ENCODE data around the gene OR10H3. TPM values are rescaled to one million over a fixed set of nuclear protein-coding genes. Genes with fewer than 3 reads are reported as not detected.

Gene OR10H3, protein sequence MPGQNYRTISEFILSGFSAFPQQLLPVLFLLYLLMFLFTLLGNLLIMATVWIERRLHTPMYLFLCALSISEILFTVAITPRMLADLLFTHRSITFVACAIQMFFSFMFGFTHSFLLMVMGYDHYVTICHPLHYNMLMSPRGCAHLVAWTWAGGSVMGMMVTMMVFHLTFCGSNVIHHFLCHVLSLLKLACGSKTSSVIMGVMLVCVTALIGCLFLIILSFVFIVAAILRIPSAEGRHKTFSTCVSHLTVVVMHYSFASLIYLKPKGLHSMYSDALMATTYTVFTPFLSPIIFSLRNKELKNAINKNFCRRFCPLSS
- polyA plus RNA-seq (ENCODE audit: low read depth in 6 of 6): not detected

DNA sequence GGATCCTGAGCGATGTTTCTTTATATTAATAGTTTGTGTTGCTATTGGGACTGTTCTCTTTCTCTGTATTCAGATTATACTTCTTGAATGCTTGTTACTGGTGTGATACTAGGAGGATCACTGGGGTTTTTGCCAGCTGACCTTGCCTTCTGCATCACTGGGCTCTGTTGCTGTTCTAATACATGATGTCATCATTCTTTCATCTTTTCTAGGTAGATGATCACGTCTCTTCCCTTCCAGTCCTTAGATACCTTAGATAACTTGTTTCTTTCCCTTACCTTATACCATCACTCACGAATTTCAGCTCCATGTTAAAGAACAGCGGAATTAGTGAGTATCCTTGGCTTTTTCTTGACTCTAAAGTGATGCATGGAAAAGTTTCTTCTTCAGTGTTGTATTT is at the start of gene OR10H3:
Gene OR10H3 (plus strand): TSS at position 264 of the 400 bp plus-strand sequence. CDS start 3,408 bp downstream, outside the sequence.
- Mint-ChIP-seq H3K4me3 (no peak within 1 kb of the TSS), H3K36me3 (peaks cover 6 to 14% of the 10 kb centered on the region in 2 donors), H3K4me1 (no peaks in the 10 kb centered on the region), H3K9me3 (peaks cover 6 to 29% (median 18%) of the 10 kb centered on the region in 7 donors), H3K27me3 (peaks cover 40 to 48% (median 46%) of the 10 kb centered on the region in 3 donors), H3K27ac (peak within 1 kb of the TSS in 1 of 6 donors; percentile 34)
- no peak for ATAC-seq (ENCODE audit: low read depth in 2 of 2)
- DNase-seq: no peak

DNA sequence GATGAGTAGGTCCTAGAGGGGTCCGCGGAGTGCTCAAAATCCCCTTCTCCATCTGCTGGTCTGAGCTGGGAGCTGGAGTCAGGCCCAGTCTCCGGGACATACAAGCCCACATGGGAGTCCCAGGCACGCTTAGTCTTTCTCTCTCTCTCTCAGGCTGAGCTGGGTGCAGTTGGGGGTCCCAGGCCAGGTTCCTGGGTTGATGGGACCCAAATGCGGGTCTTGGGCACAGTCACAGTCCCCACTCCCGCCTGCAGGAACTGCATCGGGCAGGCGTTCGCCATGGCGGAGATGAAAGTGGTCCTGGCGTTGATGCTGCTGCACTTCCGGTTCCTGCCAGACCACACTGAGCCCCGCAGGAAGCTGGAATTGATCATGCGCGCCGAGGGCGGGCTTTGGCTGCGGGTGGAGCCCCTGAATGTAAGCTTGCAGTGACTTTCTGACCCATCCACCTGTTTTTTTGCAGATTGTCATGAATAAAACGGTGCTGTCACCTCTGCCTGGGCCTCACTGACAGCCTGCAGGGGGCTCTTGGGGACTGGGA is 41.1 kb upstream of the OR10H3 start:
- Mint-ChIP-seq H3K4me1 (no peaks in the 10 kb centered on the region), H3K27ac (no peak overlapping the region), H3K36me3 (no peaks in the 10 kb centered on the region), H3K4me3 (no peak overlapping the region), H3K9me3 (peaks cover 0 to 20% (median 9%) of the 10 kb centered on the region in 7 donors), H3K27me3 (peaks cover 28 to 55% (median 34%) of the 10 kb centered on the region in 3 donors)
- ATAC-seq (ENCODE audit: low read depth in 2 of 2) (no peak), DNase-seq (no peak)

DNA sequence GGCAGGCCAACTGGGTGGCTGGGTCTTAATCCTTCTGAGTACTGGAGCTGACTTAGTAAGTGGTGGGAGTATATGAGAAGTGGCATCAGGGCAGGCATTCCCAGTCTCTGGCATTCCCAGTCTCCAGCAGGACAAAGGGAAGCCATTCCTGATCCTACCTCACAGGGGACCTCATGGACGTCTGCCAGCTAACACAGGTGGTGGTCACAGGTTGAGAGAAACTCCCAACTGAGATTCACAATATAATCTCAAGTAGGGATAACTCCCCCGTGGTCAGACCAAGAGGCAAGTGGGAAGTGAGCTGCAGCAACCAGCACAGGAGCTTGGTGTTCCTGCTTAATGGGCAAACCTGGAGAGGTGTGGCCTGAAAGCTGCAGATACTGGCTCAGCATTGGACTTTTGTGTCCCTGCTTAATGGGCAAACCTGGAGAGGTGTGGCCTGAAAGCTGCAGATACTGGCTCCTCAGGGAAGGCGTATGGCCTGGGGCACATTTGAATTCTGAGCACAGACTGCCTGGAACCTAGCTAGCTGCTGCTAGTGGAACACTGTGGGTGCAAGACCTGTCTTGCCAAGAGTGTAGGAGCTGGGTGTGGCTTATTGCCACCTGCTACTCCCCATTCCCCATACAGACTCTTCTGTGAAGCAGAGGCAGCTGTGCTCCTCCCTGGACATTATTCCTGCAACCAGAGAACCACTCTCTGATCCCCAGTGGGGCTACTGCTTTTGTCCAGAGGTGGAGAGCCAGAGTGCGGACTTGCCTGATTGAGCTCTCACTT is 35.8 kb upstream of the OR10H3 start:
- Mint-ChIP-seq H3K27me3 (peaks cover 40 to 51% (median 47%) of the 10 kb centered on the region in 3 donors), H3K9me3 (peaks cover 0 to 18% (median 6%) of the 10 kb centered on the region in 7 donors), H3K4me1 (no peaks in the 10 kb centered on the region), H3K27ac (peak overlapping the region in 1 of 6 donors; percentile 40), H3K4me3 (no peak overlapping the region), H3K36me3 (no peaks in the 10 kb centered on the region)
- no peak for DNase-seq
- ATAC-seq (ENCODE audit: low read depth in 2 of 2): no peak

DNA sequence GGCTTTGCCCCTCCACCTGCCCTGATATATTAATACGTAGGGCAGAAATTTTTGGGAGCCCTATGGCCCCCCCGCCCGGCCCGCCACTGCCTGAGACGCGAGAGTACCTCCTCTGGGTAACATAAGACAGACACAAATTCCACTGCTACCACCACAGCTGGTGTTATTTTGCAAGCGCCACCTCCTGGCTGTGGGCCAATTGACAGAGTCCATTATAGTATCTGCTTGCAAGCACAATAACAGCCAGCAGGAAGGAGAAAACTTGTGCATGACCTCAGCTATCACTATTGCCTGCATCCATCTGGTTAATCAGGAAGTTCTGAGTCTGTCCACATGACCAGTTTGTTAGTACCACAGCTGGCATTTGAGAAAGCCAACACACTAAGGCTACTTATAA is 35.3 kb upstream of the OR10H3 start:
- ATAC-seq (ENCODE audit: low read depth in 2 of 2) (no peak), DNase-seq (no peak)
- H3K36me3 Mint-ChIP-seq: no peaks in the 10 kb centered on the region
- H3K27ac Mint-ChIP-seq: peak overlapping the region in 1 of 6 donors; percentile 16
- H3K4me1 Mint-ChIP-seq: no peaks in the 10 kb centered on the region
- peak overlapping the region in 1 of 8 donors; percentile 31 for H3K4me3 Mint-ChIP-seq
- peaks cover 35 to 47% (median 45%) of the 10 kb centered on the region in 3 donors for H3K27me3 Mint-ChIP-seq
- H3K9me3 Mint-ChIP-seq: peaks cover 0 to 18% (median 6%) of the 10 kb centered on the region in 7 donors

DNA sequence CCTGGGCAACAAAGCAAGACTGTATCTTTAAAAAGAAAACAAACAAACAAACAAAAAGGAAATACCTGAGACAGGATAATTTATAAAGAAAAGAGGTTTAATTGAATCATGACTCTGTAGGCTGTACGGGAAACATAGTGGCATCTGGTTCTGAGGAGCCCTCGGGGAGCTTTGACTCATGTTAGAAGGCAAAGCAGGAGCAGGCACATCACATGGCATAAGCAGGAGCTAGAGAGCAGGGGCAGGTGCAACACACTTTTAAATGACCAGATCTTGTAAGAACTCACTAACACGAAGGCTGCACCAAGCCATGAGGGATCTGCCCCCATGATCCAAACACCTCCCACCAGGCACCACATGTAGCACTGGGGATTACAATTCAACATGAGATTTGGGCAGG is 23.1 kb upstream of the OR10H3 start:
- Mint-ChIP-seq H3K27me3 (peaks cover 38 to 47% (median 44%) of the 10 kb centered on the region in 3 donors), H3K27ac (peak overlapping the region in 1 of 6 donors; percentile 5), H3K4me3 (no peak overlapping the region), H3K9me3 (peaks cover 0 to 30% (median 7%) of the 10 kb centered on the region in 7 donors), H3K36me3 (no peaks in the 10 kb centered on the region), H3K4me1 (no peaks in the 10 kb centered on the region)
- ATAC-seq (ENCODE audit: low read depth in 2 of 2) (no peak), DNase-seq (no peak)

DNA sequence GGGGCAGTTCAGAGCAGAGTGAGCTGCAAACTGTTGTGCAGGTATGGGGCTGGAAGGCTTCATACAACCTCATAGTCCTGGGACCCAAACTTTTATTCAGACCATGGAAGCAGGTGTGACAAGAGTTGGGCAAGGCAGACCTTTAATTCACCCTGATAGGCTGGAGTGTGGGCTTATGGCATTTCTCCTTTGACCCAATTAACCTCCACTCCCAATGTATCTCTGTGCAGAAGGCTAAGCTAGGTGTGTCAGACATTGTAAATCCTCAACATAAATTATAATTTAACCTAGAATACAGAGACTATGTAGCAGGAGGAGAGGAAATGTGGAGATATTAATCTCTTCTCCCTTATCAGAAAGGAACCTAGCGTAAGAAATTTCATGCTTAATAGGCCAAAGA is 22.1 kb upstream of the OR10H3 start:
- Mint-ChIP-seq H3K27me3 (peaks cover 31 to 41% (median 40%) of the 10 kb centered on the region in 3 donors), H3K9me3 (peaks cover 0 to 21% (median 5%) of the 10 kb centered on the region in 7 donors), H3K36me3 (no peaks in the 10 kb centered on the region), H3K4me1 (no peaks in the 10 kb centered on the region), H3K4me3 (no peak overlapping the region), H3K27ac (no peak overlapping the region)
- DNase-seq (no peak), ATAC-seq (ENCODE audit: low read depth in 2 of 2) (no peak)

DNA sequence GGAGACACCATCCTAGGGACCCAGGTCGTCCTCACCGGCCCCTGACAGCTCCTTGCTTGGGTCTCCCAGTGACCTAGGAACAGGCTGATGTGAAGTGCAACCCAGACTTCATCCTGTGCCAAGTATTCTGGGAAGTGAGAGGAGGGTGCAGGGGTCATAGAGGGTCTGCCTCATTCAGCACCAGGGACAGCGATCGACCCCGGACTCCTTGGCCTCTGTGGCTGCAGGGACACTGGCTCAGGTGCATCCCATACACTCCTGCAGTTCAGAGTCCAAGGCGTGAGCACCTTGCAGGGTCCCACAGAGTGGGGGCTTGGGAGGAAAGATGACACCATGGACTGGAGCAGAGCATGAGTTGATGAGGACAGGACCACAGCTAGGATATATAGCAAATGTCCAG is 20.0 kb upstream of the OR10H3 start:
- ATAC-seq (ENCODE audit: low read depth in 2 of 2): no peak
- Mint-ChIP-seq H3K4me3 (no peak overlapping the region), H3K36me3 (no peaks in the 10 kb centered on the region), H3K4me1 (peaks cover 0 to 2% (median 0%) of the 10 kb centered on the region in 3 donors), H3K27ac (peak overlapping the region in 1 of 6 donors; percentile 57), H3K9me3 (peaks cover 0 to 15% (median 6%) of the 10 kb centered on the region in 7 donors), H3K27me3 (peaks cover 32 to 50% (median 49%) of the 10 kb centered on the region in 3 donors)
- DNase-seq: no peak

DNA sequence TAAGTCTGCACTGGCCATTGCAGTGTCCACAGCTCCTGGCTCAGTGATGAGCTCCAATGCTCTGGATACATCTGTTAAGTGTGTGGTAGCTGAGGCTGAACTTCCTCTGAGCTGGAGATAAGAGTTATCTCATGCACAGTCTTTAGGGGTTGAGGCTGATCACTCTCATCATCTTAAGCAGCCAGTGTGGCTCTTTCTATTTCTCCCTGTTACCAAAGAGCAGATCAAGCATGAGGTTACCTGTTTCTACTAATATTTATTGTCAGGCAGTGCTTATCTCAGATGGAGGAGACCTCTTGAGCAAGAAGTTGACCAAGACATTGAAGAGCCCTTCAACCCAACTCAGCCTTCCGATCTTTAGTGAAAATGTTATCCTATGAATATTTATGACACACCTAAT is 16.5 kb upstream of the OR10H3 start:
- Mint-ChIP-seq H3K36me3 (no peaks in the 10 kb centered on the region), H3K27ac (no peak overlapping the region), H3K4me3 (no peak overlapping the region), H3K9me3 (peaks cover 0 to 18% (median 6%) of the 10 kb centered on the region in 7 donors), H3K4me1 (peaks cover 0 to 4% (median 0%) of the 10 kb centered on the region in 3 donors), H3K27me3 (peaks cover 42 to 68% (median 49%) of the 10 kb centered on the region in 3 donors)
- no peak for ATAC-seq (ENCODE audit: low read depth in 2 of 2)
- no peak for DNase-seq

DNA sequence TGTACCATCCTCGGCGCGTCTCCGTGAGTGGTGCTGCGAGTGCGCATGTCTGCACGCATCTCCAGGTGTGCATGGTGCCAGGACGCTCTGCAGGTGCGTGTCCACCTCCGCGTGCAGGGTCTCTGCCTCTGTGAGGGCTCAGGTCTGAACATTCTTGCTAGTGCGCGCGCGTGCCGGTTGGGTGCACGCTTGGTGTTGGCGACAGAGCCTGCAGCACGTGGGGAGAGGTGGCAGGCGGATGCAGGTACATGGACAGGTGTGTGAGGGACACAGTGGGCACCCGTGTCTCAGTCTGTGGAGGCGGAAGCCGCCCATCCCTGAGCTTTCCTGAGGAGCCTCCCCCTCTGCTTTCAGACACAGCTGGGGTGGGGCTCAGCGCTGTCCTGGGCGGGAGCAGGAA is 14.8 kb upstream of the OR10H3 start:
- peak overlapping the region in 2 of 6 donors; percentile 39 to 81 for H3K27ac Mint-ChIP-seq
- ATAC-seq (ENCODE audit: low read depth in 2 of 2) (no peak), DNase-seq (no peak)
- no peaks in the 10 kb centered on the region for H3K36me3 Mint-ChIP-seq
- peaks cover 0 to 18% (median 6%) of the 10 kb centered on the region in 7 donors for H3K9me3 Mint-ChIP-seq
- H3K4me1 Mint-ChIP-seq: peaks cover 0 to 4% (median 0%) of the 10 kb centered on the region in 3 donors
- peaks cover 46 to 71% (median 51%) of the 10 kb centered on the region in 3 donors for H3K27me3 Mint-ChIP-seq
- H3K4me3 Mint-ChIP-seq: no peak overlapping the region

DNA sequence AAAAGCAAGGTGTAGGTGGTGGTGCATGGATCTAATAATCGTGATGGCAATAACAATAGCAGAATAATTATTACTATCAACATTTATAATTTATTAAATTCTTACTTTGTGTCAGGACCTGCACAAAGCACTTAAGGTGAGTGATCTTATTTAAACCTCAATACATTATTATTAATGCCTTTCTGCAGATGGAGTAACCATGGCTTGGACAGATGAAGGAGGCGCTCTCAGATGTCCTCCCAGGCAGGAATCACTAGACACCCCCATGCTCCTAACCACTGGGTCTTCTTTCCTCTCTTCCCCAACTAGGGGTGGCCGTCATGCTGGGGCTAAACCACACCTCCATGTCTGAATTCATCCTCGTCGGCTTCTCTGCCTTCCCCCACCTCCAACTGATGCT is 10.1 kb upstream of the OR10H3 start, which contains the start of gene OR10H2:
Gene OR10H2 (plus strand): TSS at position 301 of the 400 bp plus-strand sequence. CDS start 20 bp downstream, at position 321.
- peaks cover 0 to 7% (median 4%) of the 10 kb centered on the region in 7 donors for H3K9me3 Mint-ChIP-seq
- H3K27ac Mint-ChIP-seq: no peak within 1 kb of the TSS
- H3K36me3 Mint-ChIP-seq: no peaks in the 10 kb centered on the region
- H3K4me1 Mint-ChIP-seq: peaks cover 0 to 3% (median 0%) of the 10 kb centered on the region in 3 donors
- H3K4me3 Mint-ChIP-seq: no peak within 1 kb of the TSS
- DNase-seq: no peak
- peaks cover 50 to 62% (median 60%) of the 10 kb centered on the region in 3 donors for H3K27me3 Mint-ChIP-seq
- no peak for ATAC-seq (ENCODE audit: low read depth in 2 of 2)

DNA sequence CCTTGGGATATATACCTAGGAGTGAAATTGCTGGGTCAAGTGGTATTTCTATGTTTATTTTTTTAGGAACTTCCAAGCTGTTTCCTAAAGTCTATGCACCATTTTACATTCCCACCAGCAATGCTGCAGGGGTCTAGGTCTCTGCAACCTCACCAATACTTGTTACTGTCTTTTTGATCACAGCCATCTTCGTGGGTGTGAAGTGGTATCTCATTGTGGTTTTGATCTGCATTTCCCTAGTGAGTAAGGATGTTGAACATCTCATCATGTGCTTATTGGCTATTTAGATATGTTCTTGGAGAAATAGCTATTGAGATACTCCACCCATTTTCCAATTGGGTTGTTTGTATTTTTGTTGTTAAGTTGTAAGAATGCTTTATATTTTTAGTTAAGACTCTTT is 7.2 kb upstream of the OR10H3 start:
- peaks cover 0 to 4% (median 0%) of the 10 kb centered on the region in 7 donors for H3K9me3 Mint-ChIP-seq
- H3K4me1 Mint-ChIP-seq: no peaks in the 10 kb centered on the region
- peaks cover 52 to 63% (median 57%) of the 10 kb centered on the region in 3 donors for H3K27me3 Mint-ChIP-seq
- DNase-seq: no peak
- ATAC-seq (ENCODE audit: low read depth in 2 of 2): no peak
- no peaks in the 10 kb centered on the region for H3K36me3 Mint-ChIP-seq
- no peak overlapping the region for H3K4me3 Mint-ChIP-seq
- H3K27ac Mint-ChIP-seq: no peak overlapping the region

DNA sequence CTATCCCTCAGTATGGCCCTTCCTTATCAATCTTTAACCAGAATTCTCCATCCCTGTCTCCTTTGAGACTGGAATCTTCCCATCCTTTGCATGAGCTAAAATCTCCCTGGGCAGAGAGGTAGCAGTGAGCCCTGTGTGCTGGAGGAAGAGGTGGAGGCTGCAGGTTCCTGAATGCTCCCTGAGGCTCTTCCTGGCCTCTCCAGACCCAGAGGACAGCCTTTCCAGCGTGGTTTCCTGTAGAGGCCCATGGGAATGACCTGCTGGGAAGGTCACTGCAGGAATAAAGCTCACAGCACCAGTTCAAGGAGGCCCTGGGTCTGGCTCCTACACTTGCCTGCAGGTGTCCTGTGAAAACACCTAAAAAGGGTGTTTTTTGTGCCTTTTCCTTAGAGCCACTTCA is 5.4 kb upstream of the OR10H3 start:
- no peak overlapping the region for H3K4me3 Mint-ChIP-seq
- no peaks in the 10 kb centered on the region for H3K36me3 Mint-ChIP-seq
- DNase-seq (no peak), ATAC-seq (ENCODE audit: low read depth in 2 of 2) (no peak)
- no peaks in the 10 kb centered on the region for H3K4me1 Mint-ChIP-seq
- peaks cover 43 to 51% (median 49%) of the 10 kb centered on the region in 3 donors for H3K27me3 Mint-ChIP-seq
- H3K9me3 Mint-ChIP-seq: peaks cover 0 to 4% (median 0%) of the 10 kb centered on the region in 7 donors
- H3K27ac Mint-ChIP-seq: no peak overlapping the region

DNA sequence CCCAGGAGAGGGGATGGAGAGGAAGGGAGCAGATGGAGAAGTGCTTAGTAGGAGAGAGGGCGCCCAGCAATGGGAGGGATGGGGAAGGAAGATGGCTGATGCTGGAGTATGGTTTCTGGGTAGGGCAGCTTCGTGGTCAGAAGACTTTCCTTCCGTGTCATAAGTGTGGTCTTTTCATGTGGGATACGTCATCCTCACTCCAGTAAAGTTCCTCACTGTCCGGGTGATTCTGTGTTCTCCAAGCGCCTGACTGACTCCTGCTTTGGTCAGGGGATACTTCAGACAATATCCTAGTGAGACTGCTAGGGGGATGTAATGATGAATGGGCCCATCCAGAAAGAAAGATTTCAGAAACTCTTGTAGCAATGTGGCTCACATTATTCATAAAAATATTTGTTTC is 3.9 kb upstream of the OR10H3 start:
- no peak overlapping the region for H3K27ac Mint-ChIP-seq
- H3K27me3 Mint-ChIP-seq: peaks cover 38 to 45% (median 42%) of the 10 kb centered on the region in 3 donors
- ATAC-seq (ENCODE audit: low read depth in 2 of 2): no peak
- H3K4me1 Mint-ChIP-seq: no peaks in the 10 kb centered on the region
- H3K36me3 Mint-ChIP-seq: no peaks in the 10 kb centered on the region
- H3K4me3 Mint-ChIP-seq: no peak overlapping the region
- H3K9me3 Mint-ChIP-seq: peaks cover 0 to 4% (median 0%) of the 10 kb centered on the region in 7 donors
- DNase-seq: no peak
